ENCODE data around the gene METAP1D.
"Not testable (repeated sequence)": the region's sequence is repeated elsewhere in the genome, so short reads cannot be mapped to it uniquely, and the experiment has no call there.

METAP1D gene

GRCh38 chr2:172050479-172051125 is 50.8 kb downstream of the METAP1D start:
- no peak for DNase-seq

- peak; percentile 27 for DNase-seq
These were observed 52.5 kb downstream of the METAP1D start for GRCh38 chr2:172052000-172052983.

DNA sequence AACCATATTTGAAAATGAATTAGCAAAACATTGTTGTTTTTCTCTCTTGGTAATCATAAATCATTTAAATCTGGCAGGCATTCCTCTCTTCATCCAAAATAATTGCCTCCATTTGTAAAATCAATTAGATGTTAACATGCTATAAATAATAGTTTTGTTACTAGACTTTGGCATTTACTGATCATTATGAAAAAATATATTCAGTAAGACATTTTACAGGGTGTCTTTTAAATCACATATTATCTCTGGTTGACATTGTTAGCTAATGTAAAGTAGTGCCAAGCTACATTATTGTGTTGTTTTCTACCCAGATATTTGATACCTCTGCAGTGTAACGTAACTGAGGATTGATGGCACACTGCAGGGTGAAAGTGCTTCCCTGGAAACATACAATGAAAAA is 53.7 kb downstream of the METAP1D start:
- no peak for DNase-seq

- DNase-seq, result no peak
These were observed 56.5 kb downstream of the METAP1D start for GRCh38 chr2:172056293-172056692.

DNA sequence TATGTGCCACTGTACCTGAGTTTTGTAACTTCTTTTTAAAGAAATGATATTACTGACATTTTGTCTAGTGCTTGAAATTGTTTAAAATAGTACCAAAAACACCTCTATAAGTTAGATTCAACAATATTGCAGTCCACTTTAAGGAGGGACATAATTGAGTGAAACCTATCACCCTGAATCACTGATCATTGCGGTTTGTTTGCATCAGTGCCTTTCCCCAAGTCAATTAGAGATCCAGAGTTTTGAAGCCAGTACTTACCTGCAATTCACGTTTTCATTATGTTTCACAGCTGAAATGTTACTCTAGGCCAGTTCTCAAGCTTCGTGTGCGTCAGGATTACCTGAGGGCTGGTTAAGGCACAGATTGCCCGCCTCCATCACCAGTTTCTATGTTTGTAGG is 58.9 kb downstream of the METAP1D start:
- no peak for DNase-seq

- DNase-seq, result not testable (repeated sequence)
These were observed 60.4 kb downstream of the METAP1D start for GRCh38 chr2:172060118-172060517.

- DNase-seq, result no peak
These were observed 62.8 kb downstream of the METAP1D start for GRCh38 chr2:172062402-172063004.

GRCh38 chr2:172063446-172063845 is 63.7 kb downstream of the METAP1D start:
- DNase-seq, result no peak

DNA sequence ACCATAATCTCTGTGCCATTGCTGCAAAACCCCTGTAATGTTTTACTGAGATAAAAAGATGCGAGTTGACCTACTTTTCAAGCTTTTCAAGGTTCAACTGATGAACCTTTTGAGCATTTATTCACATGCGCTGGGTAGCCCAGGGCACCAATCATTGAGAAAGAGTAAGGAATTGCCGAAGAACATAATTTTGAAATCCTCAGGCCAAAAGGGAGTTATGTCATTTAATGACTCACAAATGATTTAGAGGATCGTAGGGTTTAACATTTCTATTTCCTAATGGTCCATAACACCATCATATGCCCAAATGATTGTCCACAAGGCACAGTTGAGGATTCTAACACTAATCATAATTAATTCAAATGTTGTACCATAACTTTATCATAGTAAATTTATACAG is 65.4 kb downstream of the METAP1D start:
- DNase-seq, result no peak

DNA sequence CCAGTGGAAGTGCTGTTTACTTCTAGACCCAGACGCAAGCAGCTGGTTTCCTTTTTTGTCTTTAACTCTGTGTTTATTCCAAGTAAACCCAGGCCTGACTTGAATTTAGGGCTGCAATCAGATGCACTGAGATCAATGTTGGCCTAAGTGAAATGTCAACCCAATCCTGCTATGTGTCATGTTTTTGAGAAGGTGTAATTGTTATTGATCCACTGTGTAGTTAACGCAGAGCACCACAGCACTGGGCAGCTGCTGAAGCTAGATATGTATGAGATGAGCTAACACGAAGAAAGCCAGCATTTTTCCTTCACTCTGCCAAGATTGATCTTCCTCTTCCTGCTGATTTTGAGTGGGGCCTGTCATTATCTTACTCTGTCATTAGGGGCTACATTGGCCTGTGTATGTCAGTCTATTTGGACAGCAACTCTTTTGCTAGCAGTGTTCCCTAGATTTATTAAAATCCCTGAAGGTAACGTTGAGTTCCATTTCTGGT is 66.7 kb downstream of the METAP1D start:
- DNase-seq, result no peak

DNA sequence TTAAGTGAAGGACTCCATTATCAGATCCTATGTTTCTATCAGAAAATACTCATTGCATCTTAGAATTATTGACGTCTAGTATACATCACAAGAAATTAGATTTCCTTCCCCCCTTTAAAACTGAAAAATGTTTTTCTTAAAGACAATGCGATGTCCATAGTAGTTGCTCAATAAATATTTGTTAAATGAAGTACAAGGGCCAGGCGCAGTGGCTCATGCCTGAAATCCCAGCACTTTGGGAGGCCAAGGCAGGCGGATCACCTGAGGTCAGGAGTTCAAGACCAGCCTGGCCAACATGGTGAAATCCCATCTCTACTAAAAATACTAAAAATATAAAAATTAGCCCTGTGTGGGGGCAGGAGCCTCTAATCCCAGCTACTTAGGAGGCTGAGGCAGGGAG is 68.2 kb downstream of the METAP1D start:
- not testable (repeated sequence) for DNase-seq

DNA sequence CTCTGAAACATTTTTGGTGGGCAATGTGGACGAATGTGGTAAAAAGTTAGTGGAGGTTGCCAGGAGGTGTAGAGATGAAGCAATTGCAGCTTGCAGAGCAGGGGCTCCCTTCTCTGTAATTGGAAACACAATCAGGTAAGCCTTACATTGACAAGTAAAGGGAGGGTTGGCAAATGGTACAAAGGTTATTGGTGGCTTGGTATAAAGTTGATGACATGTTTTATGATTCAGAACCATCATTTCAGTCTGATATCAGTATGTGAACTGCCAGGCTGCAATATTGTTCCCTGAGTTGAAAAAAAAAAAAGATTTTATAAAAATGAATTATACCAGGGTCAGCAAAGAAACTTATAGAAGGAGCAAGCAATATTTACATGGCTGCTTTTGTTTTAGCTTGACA is 71.2 kb downstream of the METAP1D start:
- no peak for DNase-seq

GRCh38 chr2:172072303-172072702 is 72.5 kb downstream of the METAP1D start:
- DNase-seq, result peak; percentile 95

GRCh38 chr2:172072706-172073105 is 73.0 kb downstream of the METAP1D start:
- DNase-seq, result peak; percentile 83

DNA sequence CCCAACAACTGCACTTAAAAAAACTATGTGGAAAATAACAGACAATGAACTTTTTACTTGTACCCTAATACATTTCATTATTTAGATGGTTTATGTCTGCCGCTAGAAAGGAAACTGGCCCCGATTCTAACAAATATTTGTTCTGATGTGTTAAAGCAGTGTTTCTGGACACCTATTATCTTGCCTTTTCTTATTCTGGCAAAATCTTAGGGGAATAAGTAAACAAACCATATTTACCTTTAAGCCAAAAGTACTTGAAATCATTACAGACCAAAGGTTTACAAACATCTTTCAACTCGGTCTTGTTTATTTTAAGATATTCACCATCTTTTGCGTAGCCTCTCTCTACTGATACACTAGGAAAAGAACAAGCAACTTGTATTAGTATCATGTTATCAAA is 73.8 kb downstream of the METAP1D start:
- DNase-seq, result no peak

DNA sequence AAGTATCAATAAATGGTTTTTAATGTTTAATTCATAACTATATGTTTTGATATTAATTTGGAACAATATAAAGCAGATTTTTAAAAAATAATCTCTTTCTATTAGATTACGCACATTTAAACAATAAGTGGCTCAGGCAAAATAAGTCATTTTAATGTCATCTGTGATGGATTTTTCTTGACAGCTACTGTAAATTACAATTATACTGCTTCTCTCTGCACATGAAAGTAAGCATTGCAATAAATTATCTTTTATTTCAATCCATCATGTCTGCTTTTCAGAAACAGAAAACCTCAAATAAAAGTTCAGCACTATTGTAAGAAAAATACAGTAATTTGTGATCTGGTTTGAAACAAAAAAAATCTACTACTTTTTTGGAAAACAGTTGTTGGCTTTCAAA is 74.5 kb downstream of the METAP1D start:
- no peak for DNase-seq

GRCh38 chr2:172079416-172079815 is 79.7 kb downstream of the METAP1D start:
- no peak for DNase-seq

DNA sequence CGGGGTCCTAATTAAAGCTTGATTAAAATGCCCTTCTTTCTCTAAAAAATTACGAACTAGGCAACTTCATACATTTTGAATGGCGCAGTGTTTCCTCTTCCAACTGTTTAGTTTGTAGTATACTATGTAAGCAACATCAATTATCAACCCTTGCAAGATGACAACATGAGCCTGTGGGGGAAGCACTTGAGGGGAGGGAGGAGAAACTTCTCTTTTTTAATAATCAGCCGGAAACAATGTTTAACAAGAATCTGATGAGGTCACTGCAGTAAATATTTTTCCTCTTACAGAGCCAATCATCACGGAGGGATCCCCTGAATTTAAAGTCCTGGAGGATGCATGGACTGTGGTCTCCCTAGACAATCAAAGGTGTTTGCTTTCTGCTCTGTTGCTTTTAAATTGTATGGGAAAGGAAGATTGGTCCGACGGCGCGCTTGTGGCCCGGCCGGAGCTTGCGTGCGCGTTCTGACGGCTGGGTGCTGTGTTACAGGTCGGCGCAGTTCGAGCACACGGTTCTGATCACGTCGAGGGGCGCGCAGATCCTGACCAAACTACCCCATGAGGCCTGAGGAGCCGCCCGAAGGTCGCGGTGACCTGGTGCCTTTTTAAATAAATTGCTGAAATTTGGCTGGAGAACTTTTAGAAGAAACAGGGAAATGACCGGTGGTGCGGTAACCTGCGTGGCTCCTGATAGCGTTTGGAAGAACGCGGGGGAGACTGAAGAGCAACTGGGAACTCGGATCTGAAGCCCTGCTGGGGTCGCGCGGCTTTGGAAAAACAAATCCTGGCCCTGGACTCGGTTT is 80.3 kb downstream of the METAP1D start:
- no peak for DNase-seq

DNA sequence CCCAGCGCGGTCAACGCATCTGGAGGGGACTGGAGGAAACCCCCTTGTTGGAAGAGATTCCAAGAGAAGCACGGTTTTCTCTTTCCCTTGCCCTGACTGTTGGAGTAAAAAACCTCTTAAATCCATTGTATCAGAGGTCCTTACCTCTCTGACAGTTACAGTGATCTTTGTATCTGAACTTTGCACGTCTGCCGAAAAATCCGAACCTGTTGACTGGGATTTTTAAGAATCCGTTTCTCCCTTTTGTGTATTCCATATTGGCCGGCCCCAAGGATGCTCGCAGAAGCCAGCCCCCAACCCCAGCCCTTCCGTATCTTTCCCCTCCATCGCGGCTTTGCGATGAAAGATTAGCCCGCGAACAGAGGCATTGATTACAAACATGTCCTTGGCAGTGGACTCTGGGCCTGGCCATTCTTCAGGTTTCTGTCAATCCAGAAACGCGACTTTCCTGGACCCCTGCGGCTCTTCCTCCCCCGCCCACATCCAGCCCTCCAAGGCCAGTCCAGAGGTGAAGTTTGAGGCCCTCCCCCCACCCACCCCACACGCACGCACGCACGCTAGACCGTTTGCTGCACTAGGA is 81.0 kb downstream of the METAP1D start:
- DNase-seq, result no peak

- no peak for DNase-seq
These were observed 81.7 kb downstream of the METAP1D start for GRCh38 chr2:172081221-172082022.

Measured in NCI-H2081 treated with DMSO at 0.1 percent for 48 hours (cell line).